Right hindlimb (tissue), 1 donor: ENCODE data around the gene LRRK2.
"Not testable (repeated sequence)": the region's sequence is repeated elsewhere in the genome, so short reads cannot be mapped to it uniquely, and the experiment has no call there.

Source experiments
- DNase-seq: peaks from one replicate; pipeline ENCODE4 v3.0.0-alpha.2; 2018

LRRK2 gene

DNA sequence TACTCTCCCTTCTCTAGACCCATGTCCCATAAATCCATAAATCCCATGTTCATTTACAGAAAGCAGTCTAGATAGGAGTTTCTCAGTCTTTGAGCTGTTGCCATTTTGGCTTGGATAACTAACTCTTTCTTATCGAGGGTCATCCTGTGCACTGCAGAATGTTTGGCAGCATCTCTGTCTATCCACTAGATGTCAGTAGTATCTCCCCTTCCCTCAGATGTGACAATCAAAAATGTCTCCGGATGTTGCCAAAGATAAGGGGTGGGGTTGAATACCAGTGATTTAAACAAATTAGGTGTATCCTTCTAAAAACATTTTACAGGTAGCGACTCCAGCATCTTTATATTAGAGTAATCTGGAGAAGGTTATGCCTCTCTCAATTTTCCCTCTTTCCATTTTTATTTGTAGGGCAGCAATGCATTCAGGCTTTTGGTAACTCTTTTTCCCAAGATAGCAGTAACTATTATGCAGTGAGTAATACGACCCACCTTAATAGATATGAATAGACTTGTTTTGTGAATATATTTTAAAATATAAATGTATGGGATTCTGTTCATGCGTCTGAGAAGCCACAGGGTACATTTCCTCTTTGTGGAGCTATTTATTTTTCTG lies 100.7 kb downstream of the LRRK2 start:
- DNase-seq, result no peak

DNA sequence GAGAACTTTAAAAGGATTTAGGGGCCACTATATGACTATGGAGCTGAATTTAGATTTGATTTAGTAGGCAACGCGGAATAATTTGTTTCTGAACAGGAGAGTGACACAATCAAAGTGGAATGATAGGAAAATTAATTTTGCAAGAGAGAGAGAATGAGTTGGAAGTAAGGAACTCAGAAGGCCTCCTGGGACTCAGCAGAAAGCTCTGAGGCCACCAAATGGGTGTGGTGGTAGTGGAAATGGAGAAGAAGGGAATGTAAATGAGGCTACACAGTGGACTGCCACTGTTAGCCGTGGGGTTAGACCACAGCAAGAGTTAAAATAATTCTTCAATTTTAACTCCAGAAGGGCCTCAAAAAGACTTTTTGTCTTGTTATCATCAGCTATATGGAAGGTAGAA lies 102.7 kb downstream of the LRRK2 start:
- no peak for DNase-seq

DNA sequence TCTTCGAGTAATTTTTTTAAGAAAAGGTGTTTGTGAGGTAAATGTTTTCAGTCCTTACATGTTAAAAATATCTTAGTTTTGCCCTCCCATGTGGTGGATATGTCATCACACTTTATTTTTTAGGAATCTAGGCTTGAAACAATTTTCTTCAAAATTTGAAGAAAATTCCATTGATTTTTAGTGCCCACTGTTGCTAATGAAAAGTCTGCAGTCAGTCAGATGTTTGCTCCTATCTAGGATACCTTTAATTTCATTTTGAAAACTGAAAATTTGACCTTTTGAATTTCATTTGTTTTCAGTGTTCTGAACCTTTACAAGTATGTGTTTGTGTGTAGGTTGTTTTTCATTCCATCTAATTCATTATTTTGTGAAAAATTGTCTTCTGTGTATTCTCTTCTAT lies 105.4 kb downstream of the LRRK2 start:
- no peak for DNase-seq

DNA sequence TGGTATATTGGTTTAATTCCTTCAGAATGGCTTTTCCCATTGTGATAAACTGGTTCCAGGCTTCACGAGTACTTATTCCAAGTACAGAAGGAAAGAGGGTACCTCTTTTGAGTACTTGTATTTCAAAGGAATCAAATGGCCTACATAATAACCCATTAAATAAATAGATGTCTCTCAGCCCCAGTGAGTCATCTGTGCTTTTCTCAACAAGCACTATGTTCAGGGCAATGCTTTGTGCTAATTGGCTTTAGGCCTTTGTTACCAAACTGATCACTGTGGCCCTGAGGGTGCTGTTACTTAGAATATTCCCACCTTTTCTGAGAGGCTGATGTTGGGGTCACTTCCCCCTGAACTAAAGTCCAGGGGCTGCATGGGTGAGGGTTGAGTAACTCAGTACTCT lies 107.1 kb downstream of the LRRK2 start:
- DNase-seq, result no peak

DNA sequence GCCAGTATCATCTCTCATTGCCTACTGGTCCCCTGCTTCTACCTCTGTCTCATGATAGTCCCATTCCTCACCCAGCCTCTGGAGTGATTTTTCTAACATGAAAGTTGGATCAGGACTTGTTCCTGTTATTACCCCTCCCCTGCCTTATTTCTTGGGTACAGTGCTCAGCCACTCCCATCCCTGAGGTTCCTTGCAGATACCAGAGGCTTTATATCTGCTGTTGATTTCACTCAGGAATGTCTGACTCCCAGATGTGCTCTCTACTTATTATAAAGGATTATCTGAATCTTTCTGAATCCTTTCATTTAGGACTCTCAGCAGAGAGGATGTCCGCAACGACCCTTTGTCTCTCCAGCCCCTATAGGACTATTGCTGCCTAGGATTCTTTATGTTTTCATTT lies 111.2 kb downstream of the LRRK2 start:
- no peak for DNase-seq

DNA sequence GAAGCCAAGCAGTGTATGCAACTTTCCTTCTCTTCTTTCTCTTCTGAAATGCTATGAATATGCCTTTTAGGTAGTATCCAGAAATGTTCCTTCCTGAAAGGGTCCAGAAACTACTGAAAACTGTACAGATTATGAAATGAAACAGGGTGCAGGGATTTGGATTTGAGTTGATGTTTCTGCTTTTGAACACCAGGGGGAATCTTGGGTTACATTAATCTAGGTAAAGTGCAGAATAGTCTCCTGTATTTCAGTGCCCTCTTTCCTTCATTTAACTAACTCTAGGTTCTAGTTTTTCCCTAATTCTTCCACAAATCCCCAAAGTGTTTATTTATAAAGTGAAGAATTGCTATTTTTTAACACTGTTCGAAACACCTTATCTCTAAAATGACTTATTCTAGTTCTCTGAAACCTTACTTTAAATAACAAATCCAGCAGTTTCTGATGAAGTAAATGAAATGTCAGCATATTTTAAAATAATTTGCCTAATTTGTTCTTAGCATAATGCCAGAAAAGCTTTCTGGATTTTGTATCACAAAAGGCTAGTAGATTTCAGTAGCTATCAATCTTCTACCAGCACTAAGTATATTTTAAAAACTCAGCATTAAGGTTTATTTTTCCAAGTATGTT lies 111.9 kb downstream of the LRRK2 start:
- no peak for DNase-seq

DNA sequence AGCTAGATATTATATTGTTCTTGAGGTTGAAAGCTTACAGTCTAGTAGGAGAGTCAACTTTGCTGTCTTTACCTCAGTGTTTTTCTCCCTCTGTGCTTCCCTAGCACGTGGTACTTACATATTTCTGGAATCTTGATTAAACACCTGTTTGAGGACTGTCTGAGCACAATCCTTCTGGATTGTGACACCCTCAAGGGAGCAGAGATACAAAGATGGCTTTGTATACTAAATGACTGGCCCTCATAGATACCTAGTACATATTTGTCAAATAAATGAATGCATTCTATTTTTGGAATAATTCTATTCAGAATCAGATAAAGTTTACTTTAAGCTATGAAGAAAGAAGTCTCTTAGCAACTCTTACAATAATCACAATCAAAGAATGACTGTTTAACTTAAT lies 113.3 kb downstream of the LRRK2 start:
- no peak for DNase-seq

DNA sequence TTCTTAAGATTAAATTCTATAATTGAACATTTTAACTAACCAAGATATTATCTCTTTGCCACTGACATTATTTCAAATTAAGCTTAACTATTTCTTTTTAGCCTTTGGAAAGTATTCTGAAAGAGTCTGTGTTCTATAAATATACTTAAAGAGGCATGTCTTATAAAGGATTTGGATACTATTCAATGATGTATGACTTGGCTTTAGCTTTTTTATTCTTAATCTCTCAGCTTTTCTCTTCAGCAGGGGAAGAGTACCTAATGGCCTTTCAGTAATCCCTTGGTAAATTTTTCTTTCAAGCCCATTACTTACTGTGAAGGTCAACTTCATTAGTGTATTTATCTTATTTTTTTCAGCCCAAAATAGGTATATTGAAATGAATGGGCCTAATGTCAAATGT lies 113.8 kb downstream of the LRRK2 start:
- no peak for DNase-seq

DNA sequence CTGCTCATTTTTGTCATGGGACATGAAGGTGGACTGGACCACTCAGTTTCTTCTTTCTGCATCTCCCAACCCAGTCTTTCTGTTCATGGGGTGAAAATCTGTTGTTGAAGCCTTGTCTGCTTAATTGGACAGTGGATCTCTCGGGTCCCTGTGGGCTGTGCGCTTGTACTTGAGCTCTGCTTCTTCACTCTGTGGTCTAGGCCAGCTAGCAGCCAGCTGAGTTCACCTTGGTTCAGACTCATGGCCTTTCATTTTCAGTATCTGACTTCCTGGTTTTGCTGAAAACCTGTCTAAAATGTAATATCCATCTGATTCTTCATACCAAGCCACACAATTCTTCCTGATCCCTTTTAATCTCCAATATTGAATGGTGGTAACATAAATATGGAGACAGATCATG lies 117.2 kb downstream of the LRRK2 start:
- no peak for DNase-seq

DNA sequence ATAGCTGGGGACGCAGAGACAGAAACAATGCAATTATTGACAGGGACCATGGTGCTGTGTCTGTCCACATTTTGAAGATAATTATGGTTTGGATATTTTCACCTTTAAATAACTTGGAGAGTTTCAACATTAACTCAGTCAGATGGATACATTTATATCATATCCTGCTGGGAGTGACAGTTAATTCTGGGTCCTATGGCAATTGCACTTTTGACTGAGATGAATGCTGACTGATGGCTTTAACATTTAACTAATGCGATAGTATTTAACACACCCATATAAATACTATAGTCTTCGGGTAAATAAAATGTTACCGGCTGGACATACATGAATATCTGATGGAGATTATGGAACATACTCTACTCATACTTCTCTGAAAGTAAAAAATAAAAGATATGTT lies 118.3 kb downstream of the LRRK2 start:
- DNase-seq, result no peak

DNA sequence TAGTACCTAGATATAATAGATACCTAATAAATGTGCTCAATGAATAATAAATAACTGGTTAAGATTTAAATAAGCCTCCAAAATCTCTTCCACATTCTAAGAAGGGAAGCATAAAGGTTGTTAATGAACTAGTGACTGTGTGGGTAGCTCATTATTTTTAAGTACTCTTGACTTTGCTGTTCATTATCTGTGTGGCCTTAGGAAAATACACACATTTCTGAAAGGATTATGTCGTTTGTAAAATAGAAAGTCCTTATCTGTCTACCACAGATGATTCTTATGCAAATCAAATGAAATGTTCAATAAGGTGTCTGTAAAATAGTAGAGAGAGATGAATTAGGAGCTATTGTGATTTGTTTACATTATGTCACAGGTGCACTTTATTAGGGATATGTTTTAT lies 119.5 kb downstream of the LRRK2 start:
- no peak for DNase-seq

DNA sequence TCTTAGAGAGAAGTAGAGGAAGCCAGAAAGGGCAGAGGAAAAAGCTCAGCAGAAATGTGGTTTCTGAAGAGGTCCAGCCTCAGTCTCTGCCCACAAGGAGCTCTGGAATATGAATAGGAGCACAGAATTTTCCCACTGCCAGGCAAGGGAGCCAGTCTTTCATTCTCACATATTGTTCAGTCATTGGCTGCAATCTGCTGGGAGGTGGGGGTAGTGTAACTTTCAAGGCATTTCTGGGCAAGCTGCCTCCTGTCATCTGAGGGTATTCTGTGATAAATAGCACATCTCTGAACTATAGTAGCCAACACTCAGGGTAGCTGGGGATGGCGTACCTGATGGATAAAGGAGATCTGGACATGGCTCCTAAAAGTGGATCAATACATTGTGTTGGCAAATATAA lies 127.2 kb downstream of the LRRK2 start:
- DNase-seq, result no peak

DNA sequence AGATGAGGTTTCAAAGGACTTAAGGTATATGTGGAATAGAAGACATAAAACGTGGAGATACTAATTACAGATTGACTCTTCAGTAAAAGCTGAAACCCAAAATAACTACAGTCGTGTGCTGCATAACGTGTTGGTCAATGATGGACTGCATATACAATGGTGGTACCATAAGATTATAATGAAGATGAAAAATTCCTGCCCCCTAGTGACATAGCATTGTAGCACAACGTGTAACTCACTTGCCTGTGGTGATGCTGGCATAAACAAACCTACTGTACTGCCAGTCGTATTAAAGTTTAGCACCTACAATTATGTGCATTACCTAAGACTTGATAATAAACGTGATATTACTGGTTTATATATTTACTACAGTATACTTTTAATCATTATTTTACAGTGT lies 150.3 kb downstream of the LRRK2 start:
- DNase-seq, result no peak

DNA sequence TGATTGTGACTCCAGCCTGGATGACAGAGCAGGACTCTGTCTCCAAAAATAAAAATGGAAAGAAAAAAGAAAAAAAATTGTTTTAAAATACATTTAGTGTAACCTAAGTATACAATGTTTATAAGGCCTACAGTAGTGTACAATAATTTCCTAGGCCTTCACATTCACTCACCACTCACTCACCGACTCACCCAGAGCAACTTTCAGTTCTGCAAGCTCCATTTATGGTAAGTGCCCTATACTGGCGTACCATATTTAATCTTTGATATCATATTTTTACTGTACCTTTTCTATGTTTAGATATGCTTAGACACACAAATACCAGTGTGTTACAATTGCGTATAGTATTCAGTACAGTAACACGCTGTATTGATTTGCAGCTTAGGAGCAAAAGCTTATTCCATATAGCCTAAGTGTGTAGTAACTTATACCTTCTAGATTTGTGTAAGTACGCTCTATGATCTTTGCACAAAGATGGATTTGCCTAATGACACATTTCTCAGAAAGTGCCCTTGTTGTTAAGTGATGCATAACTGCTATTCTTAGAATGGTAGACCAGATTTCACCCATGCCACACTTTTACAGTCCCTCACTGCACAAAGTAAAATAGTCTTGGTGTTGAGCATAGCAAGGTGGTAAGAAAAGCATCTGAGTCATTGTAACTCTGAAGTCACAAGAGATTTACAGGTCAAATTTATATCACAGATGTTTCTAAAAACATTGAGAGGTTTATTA lies 151.9 kb downstream of the LRRK2 start:
- DNase-seq, result no peak

DNA sequence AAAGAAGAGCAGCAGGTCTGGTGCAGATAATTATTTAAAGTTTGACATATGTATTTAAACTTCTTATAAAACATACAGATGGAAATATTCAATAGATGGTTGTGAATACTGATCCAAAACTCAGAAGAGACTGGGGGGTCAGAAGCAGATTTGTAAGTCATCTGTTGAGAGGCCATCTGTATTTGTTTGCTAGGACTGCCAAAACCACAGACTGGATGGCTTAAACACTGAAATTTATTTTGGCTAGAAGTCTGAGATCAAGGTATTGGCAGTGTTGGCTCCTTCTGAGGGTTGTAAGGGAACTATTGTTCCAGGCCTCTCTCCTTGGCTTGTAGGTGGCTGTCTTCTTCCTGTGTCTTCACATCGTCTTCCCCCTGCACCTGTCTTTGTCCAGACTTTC lies 153.9 kb downstream of the LRRK2 start:
- no peak for DNase-seq

DNA sequence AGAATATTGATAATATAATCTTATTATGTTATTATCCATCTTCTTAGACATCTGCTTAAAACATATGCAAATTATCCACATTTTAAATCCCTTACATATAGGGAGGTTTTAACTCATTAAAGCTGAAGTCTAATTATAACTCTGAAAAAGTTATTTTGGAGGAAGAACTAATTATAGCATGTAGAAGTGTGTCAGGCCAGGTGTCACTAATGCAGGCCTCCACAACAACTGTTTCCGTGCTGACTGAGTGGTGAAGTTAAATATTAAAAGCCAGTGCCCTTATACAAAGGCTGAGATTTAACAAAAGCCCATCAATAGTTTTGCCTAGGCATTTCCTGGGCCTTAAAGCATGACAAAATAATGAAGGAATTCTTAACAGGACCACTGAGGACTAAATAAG lies 157.4 kb downstream of the LRRK2 start:
- DNase-seq, result no peak

DNA sequence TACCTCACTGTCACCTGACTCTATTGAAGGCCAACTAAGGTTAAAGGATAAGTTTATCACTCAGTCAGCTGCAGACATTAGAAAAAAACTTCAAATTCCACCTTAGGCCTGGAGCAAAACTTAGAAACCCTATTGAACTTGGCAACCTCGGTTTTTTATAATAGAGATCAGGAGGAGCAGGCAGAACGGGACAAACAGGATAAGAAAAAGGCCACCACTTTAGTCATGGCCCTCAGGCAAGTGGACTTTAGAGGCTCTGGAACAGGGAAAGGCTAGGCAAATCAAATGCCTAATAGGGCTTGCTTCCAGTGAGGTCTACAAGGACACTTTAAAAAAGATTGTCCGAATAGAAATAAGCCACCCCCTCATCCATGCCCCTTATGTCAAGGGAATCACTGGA lies 162.5 kb downstream of the LRRK2 start:
- DNase-seq, result not testable (repeated sequence)

DNA sequence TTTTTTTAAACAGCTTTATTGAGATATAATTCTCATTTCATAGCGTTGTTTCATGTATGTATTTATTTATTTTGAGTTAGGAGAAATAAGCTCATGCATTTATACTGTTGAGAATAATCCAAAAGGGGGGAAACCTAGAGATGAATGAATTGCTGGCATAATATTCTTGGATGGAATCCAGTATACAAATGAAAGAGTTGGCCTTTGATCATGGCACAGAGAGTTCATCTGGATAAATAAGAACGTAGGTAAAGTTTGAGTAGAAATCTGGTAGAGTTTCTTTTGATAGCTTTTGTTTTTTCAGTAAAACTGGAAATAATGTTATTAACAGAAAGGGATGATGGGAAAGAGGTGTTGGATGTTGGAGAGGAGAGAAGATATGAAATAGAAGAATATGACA lies 166.2 kb downstream of the LRRK2 start:
- no peak for DNase-seq

DNA sequence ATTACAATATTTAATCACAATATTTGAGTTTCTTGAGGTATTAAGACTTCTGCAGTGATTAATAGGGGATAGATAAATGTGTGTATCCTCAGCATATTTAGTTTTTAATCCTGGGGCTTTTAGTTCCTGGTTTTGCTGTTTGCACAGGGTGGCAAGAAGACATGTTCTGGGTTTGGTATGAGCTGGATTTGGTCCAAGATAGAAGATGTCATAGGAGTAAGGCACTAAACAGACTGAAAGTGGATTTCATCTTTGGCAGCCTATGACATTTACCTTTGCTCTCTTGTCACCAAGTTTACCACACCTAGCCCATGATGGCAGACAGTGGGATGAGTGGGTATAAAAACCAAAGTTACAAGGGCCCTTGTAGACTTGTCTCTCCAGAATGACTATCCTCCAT lies 168.2 kb downstream of the LRRK2 start:
- DNase-seq, result no peak

DNA sequence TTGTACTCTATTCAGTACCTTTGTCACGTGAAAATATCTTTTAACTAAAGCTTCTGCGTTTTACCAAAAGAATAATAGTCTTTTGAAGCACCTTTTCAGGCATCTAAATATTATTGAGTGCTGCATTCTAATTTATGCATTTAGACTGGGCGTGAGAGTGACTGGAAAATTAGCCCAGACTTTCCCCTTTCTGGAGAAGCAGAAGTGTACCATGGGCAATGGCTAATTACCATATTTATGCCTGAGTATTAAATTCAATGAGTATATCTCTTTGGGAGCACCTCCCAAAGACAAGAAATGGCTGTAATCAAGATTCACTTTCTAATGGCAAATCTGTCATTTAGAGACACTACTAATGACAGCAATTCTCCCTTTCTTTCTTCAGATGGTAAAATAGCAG lies 174.9 kb downstream of the LRRK2 start:
- DNase-seq, result no peak

DNA sequence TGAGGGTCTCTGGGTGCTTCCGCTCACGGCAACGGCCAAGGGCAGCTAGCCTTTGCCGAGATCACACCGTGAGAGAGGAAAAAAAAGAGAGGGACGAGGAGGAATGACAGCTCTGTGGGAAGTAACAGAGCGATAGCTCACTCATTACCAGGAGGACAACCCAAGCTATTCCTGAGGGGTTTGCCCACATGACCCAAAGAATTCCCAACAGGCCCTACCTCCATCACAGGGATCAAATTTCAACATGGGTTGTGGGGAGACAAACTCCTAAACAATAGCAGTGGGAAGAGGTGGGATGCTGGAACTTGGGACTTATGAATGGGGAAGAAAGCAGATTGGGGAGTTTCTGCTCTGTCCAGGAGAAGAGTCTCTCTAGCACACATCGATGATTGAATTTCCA lies 180.6 kb downstream of the LRRK2 start:
- no peak for DNase-seq
